B cell (primary cell): Measurements from ENCODE around the gene WNK2.

Experiments used
- EZH2 ChIP-seq: IDR thresholded peaks from 2 replicates; pipeline ENCODE4 v1.6.1; 2012; ENCODE audit warnings: borderline replicate concordance, low read depth, mild to moderate bottlenecking, moderate library complexity, low read length; ENCODE audit not compliant: insufficient read depth, poor library complexity, severe bottlenecking
- TF ChIP-seq, protein P1 (sequence below): fragments of 200-600 bp; IDR thresholded peaks from one replicate; pipeline ENCODE4 v1.8.0; 2022; ENCODE audit warnings: antibody characterized with exemption, mild to moderate bottlenecking

DNA sequence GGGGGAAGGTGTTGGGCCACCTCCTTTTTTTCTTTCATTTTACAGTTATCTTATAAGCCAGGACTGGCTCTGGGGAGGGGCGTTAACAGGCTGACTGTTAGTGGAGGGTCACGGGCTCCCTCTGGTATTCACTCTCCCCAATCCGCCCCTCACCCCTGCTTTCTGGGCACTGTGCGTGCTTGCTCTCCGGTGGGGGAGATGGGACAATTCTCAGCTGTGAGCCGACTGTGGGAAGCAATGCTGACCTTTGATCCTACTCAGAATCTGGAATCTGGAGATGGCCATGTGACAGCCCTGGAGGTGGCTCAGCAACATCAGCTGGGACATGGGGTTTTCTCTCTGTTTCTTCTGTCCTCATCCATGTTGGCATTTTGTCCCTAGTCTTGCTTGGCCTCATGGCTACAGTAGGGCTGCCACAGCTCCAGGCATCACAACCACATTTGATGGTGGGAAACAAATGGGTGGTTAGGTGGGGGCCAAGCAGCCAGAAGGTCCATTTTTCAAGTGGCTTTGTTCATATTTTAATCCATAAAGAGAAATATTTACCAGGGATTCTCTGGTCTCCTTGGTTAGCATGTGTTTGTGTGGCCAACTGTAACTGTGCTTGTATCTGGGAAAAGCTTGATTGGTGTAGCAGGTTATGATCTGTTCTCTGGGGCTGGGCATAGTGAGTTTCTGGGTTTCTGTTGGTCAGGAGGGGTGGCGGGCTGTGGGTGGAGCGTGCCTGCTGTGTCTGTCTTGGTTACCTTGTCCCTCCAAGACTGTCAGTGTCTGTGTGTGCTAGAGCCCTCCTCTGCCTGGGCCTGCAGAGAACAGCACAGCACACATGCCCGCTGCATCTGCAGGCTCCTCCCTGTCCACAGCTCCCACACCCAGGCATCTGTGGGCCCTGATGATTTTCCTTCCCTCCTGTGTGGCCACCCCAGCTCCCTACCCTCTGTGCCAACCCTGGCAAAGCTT is 12.4 kb downstream of the WNK2 start:
- TF ChIP-seq, protein P1, sequence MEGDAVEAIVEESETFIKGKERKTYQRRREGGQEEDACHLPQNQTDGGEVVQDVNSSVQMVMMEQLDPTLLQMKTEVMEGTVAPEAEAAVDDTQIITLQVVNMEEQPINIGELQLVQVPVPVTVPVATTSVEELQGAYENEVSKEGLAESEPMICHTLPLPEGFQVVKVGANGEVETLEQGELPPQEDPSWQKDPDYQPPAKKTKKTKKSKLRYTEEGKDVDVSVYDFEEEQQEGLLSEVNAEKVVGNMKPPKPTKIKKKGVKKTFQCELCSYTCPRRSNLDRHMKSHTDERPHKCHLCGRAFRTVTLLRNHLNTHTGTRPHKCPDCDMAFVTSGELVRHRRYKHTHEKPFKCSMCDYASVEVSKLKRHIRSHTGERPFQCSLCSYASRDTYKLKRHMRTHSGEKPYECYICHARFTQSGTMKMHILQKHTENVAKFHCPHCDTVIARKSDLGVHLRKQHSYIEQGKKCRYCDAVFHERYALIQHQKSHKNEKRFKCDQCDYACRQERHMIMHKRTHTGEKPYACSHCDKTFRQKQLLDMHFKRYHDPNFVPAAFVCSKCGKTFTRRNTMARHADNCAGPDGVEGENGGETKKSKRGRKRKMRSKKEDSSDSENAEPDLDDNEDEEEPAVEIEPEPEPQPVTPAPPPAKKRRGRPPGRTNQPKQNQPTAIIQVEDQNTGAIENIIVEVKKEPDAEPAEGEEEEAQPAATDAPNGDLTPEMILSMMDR = no peak
- no peak for TF ChIP-seq EZH2
